ENCODE data around the gene INPP4B. TPM values are rescaled to one million over a fixed set of nuclear protein-coding genes. Genes with fewer than 3 reads are reported as not detected.

Gene INPP4B
- total and polyA plus RNA-seq, 7 donors = 1.5 to 16.8 (median 9.5) TPM

DNA sequence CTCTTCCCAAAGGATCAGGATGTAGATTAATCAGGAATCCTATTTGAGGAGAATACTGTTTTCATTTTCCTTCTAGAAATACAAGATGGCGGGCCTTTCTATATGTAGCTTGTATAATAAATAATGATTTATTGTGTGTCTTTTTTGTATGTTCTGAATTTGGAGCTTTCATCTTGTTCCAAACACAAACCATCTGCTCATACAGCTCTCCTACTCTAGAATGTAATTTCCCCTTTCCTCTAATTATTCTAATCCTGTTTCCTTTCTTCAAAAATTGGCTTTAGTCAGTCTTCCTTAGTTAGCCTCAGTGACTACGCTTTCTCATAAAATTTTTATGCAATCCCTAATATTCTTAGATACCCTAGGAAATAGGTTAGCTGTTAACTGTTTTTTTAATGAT lies 422.2 kb downstream of the INPP4B start:
- ATAC-seq (no peak), DNase-seq (no peak)
- 87 to 94% (median 93%) methylated on average over 2 of the region's 2 CpGs for WGBS, 3 donors
- H3K36me3 ChIP-seq (ENCODE audit: insufficient read depth in 1 of 2, low read depth in 1 of 2) = no peaks in the 10 kb centered on the region
- TF ChIP-seq, protein P1, sequence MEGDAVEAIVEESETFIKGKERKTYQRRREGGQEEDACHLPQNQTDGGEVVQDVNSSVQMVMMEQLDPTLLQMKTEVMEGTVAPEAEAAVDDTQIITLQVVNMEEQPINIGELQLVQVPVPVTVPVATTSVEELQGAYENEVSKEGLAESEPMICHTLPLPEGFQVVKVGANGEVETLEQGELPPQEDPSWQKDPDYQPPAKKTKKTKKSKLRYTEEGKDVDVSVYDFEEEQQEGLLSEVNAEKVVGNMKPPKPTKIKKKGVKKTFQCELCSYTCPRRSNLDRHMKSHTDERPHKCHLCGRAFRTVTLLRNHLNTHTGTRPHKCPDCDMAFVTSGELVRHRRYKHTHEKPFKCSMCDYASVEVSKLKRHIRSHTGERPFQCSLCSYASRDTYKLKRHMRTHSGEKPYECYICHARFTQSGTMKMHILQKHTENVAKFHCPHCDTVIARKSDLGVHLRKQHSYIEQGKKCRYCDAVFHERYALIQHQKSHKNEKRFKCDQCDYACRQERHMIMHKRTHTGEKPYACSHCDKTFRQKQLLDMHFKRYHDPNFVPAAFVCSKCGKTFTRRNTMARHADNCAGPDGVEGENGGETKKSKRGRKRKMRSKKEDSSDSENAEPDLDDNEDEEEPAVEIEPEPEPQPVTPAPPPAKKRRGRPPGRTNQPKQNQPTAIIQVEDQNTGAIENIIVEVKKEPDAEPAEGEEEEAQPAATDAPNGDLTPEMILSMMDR (IDR thresholded peaks at IDR 0.05) = no peak
- H3K9me3 ChIP-seq = no peaks in the 10 kb centered on the region
- no peak overlapping the region for H3K4me3 ChIP-seq
- intact Hi-C loops (cut with DNase I) = no loop called here
- H3K27ac ChIP-seq = no peak overlapping the region
- H3K4me1 ChIP-seq = no peaks in the 10 kb centered on the region
- no peaks in the 10 kb centered on the region for H3K27me3 ChIP-seq (ENCODE audit: insufficient read depth in 3 of 3, low read length in 2 of 3)

DNA sequence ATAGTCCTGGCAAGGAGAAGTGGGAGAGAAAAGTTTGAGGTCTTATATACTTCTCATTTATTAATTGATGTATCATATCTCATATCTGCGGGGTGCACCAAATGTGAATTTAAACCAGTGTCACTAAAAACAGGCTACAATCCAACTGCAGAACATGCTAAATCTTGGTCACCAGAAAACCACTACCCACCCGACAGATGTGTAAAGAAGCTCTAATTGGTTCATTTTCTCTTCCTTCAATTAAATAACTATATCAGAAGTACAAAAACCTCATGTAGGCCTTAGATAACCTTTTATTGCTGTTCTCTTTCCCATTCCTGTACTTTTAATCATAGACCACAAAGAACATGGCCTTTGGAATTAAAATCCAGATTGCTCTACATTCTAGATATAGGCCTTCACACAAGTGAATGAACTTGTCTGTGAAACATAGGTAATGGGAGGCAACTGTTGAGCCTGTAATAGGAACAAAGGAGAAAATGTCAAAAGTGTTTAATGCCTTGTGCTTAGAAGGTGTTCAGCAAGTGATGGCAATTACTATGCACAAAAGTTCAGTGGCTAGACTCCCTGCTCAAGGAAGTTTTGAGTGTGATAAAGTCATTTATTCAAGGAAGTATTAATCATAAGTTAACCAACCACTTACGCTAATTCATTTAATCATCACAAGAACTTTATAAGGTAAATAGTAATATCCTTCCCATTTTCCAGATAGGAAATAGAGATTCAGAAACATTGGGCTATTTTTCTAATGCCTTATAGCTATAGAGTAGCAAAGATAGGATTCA lies 425.6 kb downstream of the INPP4B start:
- Histone ChIP-seq H3K4me1 (peaks cover 3% of the 10 kb centered on the region), H3K27me3 (ENCODE audit: insufficient read depth in 3 of 3, low read length in 2 of 3) (no peaks in the 10 kb centered on the region), H3K4me3 (no peak overlapping the region), H3K9me3 (no peaks in the 10 kb centered on the region), H3K36me3 (ENCODE audit: insufficient read depth in 1 of 2, low read depth in 1 of 2) (no peaks in the 10 kb centered on the region), H3K27ac (no peak overlapping the region)
- ATAC-seq = no peak
- DNase-seq = no peak
- TF ChIP-seq, protein P1 (IDR thresholded peaks at IDR 0.05) = no peak
- intact Hi-C loops (cut with DNase I) = no loop called here
- WGBS, 3 donors = 87 to 93% (median 90%) methylated on average over 3 of the region's 3 CpGs

DNA sequence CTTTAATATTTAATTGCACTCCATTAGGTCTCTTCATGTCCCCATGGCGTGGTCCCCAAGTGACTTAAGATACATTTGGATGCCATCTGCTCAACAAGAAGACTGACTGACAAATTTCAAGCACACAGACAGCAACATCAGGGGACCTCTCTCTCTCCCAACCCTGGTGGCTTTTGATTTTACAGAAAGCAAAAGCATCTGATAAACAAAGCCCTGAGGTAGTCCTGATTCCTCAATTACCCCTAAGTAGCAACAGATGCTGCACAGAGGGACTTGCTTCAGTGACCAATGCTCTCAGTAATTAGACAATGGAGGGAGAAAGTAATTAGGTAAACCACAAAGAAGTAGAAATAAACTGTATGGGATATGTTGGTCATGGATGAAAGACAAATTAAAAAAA lies 426.4 kb downstream of the INPP4B start:
- no peak overlapping the region for H3K4me3 ChIP-seq
- no peak for DNase-seq
- WGBS, 3 donors = 91 to 97% (median 92%) methylated on average over 1 of the region's 1 CpG
- no peaks in the 10 kb centered on the region for H3K9me3 ChIP-seq
- no peaks in the 10 kb centered on the region for H3K36me3 ChIP-seq (ENCODE audit: insufficient read depth in 1 of 2, low read depth in 1 of 2)
- H3K4me1 ChIP-seq = peaks cover 3% of the 10 kb centered on the region
- TF ChIP-seq, protein P1 (IDR thresholded peaks at IDR 0.05) = no peak
- H3K27ac ChIP-seq = no peak overlapping the region
- intact Hi-C loops (cut with DNase I) = no loop called here
- no peak for ATAC-seq
- no peaks in the 10 kb centered on the region for H3K27me3 ChIP-seq (ENCODE audit: insufficient read depth in 3 of 3, low read length in 2 of 3)

DNA sequence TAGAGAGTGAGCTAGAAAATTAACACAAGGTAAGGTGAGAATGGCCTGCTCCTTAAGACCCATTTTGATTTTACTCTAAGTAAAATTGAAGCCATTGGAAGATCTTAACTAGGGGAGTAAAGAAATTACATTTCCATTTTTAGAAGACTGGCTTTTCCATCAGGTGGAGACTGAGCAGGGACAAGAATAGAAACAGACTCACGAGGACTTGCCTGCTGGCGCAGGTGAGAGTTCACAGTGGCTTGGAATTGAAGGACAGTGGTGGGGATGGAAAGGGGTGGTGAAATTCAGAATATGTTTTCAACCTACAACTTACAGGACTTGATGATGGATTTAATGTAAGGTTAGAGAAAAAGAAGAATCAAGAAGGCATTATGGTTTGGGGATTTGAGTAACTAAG lies 427.4 kb downstream of the INPP4B start:
- no peaks in the 10 kb centered on the region for H3K27me3 ChIP-seq (ENCODE audit: insufficient read depth in 3 of 3, low read length in 2 of 3)
- H3K9me3 ChIP-seq = no peaks in the 10 kb centered on the region
- H3K4me1 ChIP-seq = peaks cover 3% of the 10 kb centered on the region
- intact Hi-C loops (cut with DNase I) = no loop called here
- TF ChIP-seq, protein P1 (IDR thresholded peaks at IDR 0.05) = no peak
- no peaks in the 10 kb centered on the region for H3K36me3 ChIP-seq (ENCODE audit: insufficient read depth in 1 of 2, low read depth in 1 of 2)
- no peak overlapping the region for H3K27ac ChIP-seq
- WGBS, 3 donors = 43 to 50% (median 45%) methylated on average over 2 of the region's 2 CpGs
- no peak overlapping the region for H3K4me3 ChIP-seq
- DNase-seq (no peak), ATAC-seq (peak; percentile 59 to 91 (median 68))

Measured in psoas muscle (tissue), 8 donors.